ENCODE results near the gene FBXW7. TPM values are rescaled to one million over a fixed set of nuclear protein-coding genes. Genes with fewer than 3 reads are reported as not detected.

FBXW7 gene
- polyA plus RNA-seq, 1 of the 3 experiments (the other 2 are of a cell fraction), result 7.7 TPM

DNA sequence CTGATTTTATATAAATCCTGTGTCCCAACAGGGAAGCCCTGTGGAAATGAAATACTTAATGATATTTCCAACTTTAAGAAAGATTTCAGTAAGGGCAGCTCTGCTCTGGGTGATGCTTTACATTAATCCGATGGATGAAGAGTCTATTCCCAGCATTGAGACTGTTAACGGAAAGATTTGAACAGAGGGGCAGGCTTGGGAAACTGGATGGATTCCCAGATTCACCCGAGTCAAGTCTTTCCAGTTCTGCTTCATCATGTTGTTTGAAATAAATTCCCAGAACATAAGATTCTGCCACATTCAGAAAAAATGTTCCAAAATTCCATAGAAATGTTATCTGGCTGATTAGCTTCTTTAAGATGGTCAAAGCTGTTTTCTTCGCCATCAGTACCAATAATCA is 246.0 kb downstream of the FBXW7 start:
- DNase-seq, result no peak
- Histone ChIP-seq H3K4me3 (ENCODE audit: low read depth in 2 of 2, low read length in 1 of 2) (no peak overlapping the region), H3K9me3 (no peaks in the 10 kb centered on the region), H3K27me3 (ENCODE audit: insufficient read depth) (no peaks in the 10 kb centered on the region), H3K9me2 (no peaks in the 10 kb centered on the region), H3K36me3 (replicated peaks in 1 of 2; ENCODE audit: control insufficient read depth in 1 of 2, insufficient read depth in 2 of 2, low read length in 1 of 2) (no peaks in the 10 kb centered on the region), H3K9ac (no peak overlapping the region), H4K20me1 (ENCODE audit: insufficient read depth) (no peaks in the 10 kb centered on the region), H3K27ac (ENCODE audit: low read depth in 2 of 2, low read length in 1 of 2) (no peak overlapping the region), H2AFZ (ENCODE audit: low read depth) (no peak overlapping the region), H3K4me1 (ENCODE audit: control insufficient read depth in 1 of 2, insufficient read depth in 2 of 2, low read depth in 1 of 2, low read length in 1 of 2) (no peaks in the 10 kb centered on the region), H3F3A (replicated peaks; ENCODE audit: insufficient read depth) (no peaks in the 10 kb centered on the region), H3K79me2 (ENCODE audit: insufficient read depth) (no peaks in the 10 kb centered on the region), H3K4me2 (no peak overlapping the region)
- ChIA-PET POLR2A (no interaction called here), CTCF (no interaction called here)
- 60% methylated on average over 4 of the region's 4 CpGs for WGBS (ENCODE audit: low lambda C conversion rate)
- TF ChIP-seq TCF12 (IDR thresholded peaks at IDR 0.05) (no peak), RAD21 (IDR thresholded peaks at IDR 0.05; ENCODE audit: low read length) (no peak), RXRA (IDR thresholded peaks at IDR 0.05; ENCODE audit: borderline replicate concordance, low read depth) (no peak), EZH2phosphoT487 (IDR thresholded peaks at IDR 0.05; ENCODE audit: borderline replicate concordance, low read depth) (no peak), CHD2 (IDR thresholded peaks at IDR 0.05; ENCODE audit: low read length, partially characterized antibody) (no peak), SIN3A (IDR thresholded peaks at IDR 0.05; ENCODE audit: borderline replicate concordance, low read depth, low read length) (no peak), FOXM1 (IDR thresholded peaks at IDR 0.05; ENCODE audit: low read depth) (no peak), EP300 (IDR thresholded peaks at IDR 0.05; ENCODE audit: borderline replicate concordance in 1 of 2, low read depth in 1 of 2, low read length in 1 of 2) (no peak), POLR2AphosphoS5 (IDR thresholded peaks at IDR 0.05; ENCODE audit: low read depth, low read length) (no peak), TEAD4 (IDR thresholded peaks at IDR 0.05; ENCODE audit: borderline replicate concordance, insufficient read depth) (no peak)

DNA sequence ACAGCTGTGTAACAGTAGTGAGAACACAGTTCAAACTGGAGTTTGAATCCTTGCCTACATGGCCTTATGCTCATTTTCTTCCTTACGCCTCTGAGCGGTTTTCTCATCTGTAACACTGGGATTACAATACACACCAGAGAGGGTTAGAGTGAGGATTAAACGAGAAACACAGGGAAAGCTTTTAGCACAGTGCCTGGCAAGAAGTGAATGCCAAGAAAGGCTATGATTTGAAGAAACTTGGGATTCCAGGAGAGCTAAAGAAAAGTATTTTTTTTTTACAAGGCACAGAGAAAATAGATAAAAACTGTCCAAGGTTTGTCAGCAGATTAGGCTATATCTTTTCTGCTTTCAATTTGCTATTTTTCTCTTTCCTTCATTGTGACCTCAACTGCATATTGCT is 246.4 kb downstream of the FBXW7 start:
- Histone ChIP-seq H3F3A (replicated peaks; ENCODE audit: insufficient read depth) (no peaks in the 10 kb centered on the region), H3K27ac (ENCODE audit: low read depth in 2 of 2, low read length in 1 of 2) (no peak overlapping the region), H3K9ac (no peak overlapping the region), H3K4me2 (no peak overlapping the region), H2AFZ (ENCODE audit: low read depth) (no peak overlapping the region), H3K4me1 (ENCODE audit: control insufficient read depth in 1 of 2, insufficient read depth in 2 of 2, low read depth in 1 of 2, low read length in 1 of 2) (no peaks in the 10 kb centered on the region), H3K36me3 (replicated peaks in 1 of 2; ENCODE audit: control insufficient read depth in 1 of 2, insufficient read depth in 2 of 2, low read length in 1 of 2) (no peaks in the 10 kb centered on the region), H3K27me3 (ENCODE audit: insufficient read depth) (no peaks in the 10 kb centered on the region), H3K79me2 (ENCODE audit: insufficient read depth) (no peaks in the 10 kb centered on the region), H3K9me2 (no peaks in the 10 kb centered on the region), H3K4me3 (ENCODE audit: low read depth in 2 of 2, low read length in 1 of 2) (no peak overlapping the region), H4K20me1 (ENCODE audit: insufficient read depth) (no peaks in the 10 kb centered on the region), H3K9me3 (no peaks in the 10 kb centered on the region)
- 68% methylated on average over 3 of the region's 3 CpGs for WGBS (ENCODE audit: low lambda C conversion rate)
- ChIA-PET CTCF (interaction anchor here (1.6 kb wide), 1 partner anchor 8 kb away, joined by 4 read pairs; no protein-coding TSS in a partner anchor), POLR2A (no interaction called here)
- no peak for DNase-seq
- TF ChIP-seq, protein P1, sequence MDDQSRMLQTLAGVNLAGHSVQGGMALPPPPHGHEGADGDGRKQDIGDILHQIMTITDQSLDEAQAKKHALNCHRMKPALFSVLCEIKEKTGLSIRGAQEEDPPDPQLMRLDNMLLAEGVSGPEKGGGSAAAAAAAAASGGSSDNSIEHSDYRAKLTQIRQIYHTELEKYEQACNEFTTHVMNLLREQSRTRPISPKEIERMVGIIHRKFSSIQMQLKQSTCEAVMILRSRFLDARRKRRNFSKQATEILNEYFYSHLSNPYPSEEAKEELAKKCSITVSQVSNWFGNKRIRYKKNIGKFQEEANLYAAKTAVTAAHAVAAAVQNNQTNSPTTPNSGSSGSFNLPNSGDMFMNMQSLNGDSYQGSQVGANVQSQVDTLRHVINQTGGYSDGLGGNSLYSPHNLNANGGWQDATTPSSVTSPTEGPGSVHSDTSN (IDR thresholded peaks at IDR 0.05), result no peak
- TF ChIP-seq CHD2 (IDR thresholded peaks at IDR 0.05; ENCODE audit: low read length, partially characterized antibody) (no peak), ELF1 (IDR thresholded peaks at IDR 0.05) (no peak)
